Iris pigment epithelial cell (primary cell): ENCODE results near the gene CNTNAP5.

Experiments
- DNase-seq: peaks from one replicate; pipeline ENCODE4 v3.0.0-alpha.2; 2011; ENCODE audit warnings: low read depth

Gene CNTNAP5

GRCh38 chr2:124267794-124268193 is 242.7 kb downstream of the CNTNAP5 start:
- no peak for DNase-seq

- no peak for DNase-seq
Measured at GRCh38 chr2:124269348-124269747, 244.3 kb downstream of the CNTNAP5 start.

DNA sequence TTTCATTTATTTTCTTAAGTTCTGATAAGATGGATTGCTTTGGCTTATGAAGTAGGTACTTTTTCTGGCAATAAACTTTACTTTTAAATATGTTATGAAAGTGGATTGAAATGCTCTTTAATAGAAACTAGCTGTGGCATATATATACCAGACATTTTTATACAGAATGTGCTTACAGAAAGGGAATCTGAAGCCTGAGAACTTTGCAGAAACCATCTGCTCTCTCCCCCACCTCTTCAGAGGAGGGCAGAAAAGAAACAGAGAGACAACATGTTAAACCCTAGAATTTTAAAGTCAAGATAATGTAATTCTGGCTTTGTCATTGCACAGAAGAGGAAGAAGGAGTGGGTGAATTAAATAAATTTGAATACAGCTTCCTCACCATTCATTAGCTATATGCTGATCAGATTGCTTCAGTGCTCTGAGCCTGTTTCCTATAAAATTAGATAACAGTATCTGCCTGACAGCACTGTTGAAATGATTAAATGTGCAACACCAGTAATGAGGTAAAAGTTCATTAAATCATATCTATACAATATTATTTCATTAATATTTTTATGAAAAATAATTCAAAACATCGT is 247.3 kb downstream of the CNTNAP5 start:
- DNase-seq, result no peak

DNA sequence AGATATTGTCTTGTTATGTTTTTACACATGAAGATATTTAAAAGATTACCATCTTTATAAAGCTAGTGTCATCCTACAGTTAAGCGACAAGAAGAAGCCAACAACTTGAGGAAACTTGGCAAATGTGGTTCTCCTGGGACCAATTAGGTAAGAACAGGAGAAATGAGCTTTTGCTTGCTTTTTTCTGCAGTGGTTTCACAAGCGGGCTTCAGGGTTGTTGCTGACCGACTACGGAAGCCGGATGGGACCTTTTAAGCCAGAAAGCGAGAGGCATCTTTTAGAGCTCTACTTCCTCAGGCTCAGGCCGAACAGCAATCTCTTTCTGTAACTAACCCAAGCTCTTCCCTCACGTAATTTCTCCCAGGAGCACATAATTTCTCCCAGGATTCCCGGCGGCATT is 256.5 kb downstream of the CNTNAP5 start:
- DNase-seq, result no peak

DNA sequence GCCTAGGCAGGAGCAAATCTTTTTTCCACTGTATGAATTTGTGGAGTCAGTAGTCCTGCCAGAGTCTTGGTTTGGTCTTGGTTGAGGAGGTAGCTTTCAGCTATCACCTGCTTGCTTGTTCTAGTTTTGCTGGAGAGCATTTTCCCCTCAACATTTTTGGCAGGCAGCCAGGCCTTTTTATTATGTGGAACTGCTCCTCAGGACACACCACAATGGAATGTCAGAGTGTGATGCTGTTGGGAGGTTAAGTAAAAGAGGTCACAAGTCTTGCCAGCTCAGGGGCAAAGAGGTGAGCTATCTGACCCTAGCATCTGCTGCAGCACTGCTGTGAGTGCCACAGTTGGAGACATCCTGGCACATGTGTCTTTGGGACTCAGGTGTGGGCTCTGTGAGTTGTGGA is 258.0 kb downstream of the CNTNAP5 start:
- DNase-seq, result peak; percentile 1

DNA sequence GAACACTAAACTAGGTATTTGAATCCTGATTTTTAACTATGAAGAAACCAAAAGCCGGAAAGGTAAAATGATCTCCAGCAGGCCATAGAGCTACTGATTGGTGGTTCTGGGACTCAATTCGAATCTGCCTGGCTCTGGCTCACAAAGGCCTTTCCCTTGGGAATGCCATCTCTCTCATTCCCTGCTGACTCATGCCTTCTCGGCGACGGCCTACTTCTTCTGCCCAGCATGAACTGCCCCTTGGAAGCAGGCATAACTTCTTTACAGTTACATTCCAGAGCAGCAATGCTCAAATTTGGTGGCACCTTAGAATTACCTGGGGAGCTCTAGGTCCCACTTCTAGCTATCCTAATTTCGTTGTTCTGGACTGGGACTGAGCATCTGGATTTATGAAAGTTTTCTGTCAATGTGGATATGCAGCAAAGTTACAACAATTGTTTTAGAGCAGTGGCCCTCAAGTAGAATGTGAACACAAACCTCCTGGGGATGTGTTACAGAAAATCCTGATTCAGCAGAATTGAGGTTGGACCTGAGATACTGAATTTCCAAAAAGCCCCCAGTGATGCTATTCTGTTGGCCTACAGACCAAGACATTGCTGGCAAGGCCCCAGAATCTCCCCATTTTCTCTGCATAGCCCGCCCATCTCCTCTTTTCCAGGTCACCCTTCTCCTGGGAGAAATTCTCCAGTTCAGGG is 261.1 kb downstream of the CNTNAP5 start:
- no peak for DNase-seq

GRCh38 chr2:124289060-124289459 is 264.0 kb downstream of the CNTNAP5 start:
- DNase-seq, result no peak

GRCh38 chr2:124289615-124290014 is 264.5 kb downstream of the CNTNAP5 start:
- no peak for DNase-seq

DNA sequence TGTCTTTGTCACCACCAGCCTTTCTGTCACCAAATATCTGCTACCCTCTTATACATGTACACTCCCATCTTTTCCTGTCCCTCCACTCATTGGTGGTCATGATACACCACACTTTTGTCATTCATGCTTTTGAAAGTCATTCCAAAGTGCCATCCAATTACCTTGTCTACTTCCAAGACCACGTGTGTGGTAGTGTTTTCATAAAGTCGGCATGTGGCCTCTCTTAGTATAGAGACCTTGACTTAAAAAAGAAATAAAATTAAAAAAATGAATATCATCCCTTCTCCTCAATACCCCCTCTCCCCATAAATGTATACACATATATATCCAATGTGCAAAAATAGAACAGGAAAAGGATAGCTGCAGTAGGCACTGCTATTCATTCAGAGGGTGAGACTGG is 271.4 kb downstream of the CNTNAP5 start:
- no peak for DNase-seq

- no peak for DNase-seq
Measured at GRCh38 chr2:124301915-124302314, 276.8 kb downstream of the CNTNAP5 start.

- DNase-seq, result no peak
Measured at GRCh38 chr2:124308319-124309062, 283.4 kb downstream of the CNTNAP5 start.

GRCh38 chr2:124309563-124310138 is 284.6 kb downstream of the CNTNAP5 start:
- no peak for DNase-seq

DNA sequence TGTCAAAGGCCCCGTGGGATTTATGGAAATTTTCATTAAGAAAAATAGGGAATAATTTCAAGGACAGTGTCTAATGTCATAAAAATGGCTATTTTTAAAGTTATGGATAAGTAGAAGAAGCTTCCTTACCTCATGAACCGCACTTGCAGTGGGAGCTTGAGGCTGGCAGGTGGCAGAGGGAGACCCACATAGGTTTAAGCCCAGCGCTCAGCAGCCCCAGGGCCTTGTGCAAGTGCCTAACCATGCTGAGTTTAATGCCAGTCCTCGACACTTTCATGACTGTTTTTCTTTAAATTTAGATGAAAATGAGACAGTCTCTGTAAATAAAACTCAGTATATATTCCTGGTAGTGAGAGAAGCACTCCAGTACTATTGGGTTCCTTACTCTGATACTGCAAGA is 285.6 kb downstream of the CNTNAP5 start:
- DNase-seq, result no peak

DNA sequence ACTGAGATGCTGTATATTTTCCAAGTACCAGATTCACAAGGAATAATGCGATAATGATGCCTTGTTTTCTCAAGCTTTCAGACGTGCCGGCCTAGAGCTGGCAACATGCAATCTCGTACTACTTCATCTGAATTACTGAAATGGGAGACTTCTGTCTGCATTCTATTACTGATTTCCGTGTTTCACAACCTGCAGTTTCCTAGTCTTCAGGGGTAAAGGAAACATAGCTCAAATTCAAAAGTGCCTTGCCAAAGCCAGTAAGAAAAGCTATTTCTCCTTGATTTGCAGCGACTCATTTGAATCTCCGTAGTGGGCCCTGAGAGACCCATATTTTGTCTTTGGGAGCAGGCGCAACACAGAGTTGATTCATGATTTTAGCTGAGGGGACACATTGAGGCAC is 289.0 kb downstream of the CNTNAP5 start:
- no peak for DNase-seq

- DNase-seq, result no peak
Measured at GRCh38 chr2:124315221-124315880, 290.3 kb downstream of the CNTNAP5 start.

DNA sequence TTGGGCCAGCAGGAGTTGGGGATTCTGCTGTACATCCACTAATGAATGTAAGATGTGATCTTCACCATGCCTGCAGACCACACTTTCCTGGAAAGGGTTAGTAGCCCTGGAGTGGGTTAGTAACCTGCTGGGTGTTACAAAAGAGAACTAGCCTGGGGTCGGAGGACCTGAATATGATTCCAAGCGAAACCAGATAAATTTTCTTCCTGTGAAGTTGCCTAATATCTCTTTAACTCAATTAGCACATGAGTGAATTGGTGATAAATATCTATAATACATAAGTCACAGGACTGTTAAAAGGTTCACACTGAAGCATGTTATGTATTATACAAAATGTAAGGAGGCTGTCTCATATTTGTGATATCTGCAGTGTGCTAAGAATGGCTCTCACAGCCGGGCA is 291.0 kb downstream of the CNTNAP5 start:
- DNase-seq, result no peak

GRCh38 chr2:124316881-124317605 is 292.0 kb downstream of the CNTNAP5 start:
- no peak for DNase-seq

DNA sequence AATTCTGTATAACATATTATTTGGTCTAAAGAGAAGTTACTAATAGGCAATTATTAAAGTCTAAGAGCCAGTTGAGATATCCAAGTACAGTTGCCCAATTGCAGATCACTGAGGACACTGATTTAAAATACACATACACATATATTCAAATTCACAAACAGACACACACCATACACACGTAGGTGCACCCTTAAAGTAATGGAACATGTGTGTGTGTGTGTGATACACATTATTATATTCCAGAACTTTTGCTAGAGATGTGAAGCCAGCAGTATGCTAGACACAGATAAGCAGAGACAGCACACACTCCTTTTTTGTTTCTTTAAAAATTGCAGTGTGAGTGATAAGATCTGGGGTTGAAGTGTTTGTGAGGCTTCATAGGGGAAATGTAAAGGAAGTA is 292.5 kb downstream of the CNTNAP5 start:
- no peak for DNase-seq

GRCh38 chr2:124318913-124319312 is 293.8 kb downstream of the CNTNAP5 start:
- no peak for DNase-seq

- no peak for DNase-seq
Measured at GRCh38 chr2:124319577-124319976, 294.5 kb downstream of the CNTNAP5 start.

DNA sequence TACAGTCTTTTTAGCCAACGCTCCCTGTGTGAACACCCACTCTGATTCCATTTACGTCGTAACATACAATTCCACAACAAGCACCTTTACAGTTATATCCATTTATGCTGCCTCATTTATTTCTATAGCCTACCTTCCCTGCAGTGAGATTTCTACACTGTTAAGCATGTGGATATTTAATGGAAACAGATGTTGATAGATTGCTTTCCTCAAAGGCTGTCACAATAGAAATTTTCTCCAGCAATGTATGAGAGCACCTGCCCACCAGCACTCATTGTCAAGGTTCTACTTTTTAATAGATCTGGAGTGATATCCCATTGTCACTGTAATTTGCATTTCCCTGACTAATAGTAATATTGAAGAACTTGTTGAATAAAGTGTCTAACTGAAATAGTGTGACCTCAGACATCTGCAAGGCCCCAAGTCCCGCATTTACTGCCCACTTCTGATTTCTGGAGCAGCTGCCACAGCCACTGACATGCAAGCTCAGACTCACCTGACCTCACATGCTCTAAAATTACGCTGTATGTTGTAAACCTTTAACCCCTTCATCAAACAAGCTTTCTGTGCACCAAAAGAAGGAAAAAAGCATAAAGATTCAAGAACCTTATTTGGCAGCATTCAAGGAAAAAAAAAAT is 295.1 kb downstream of the CNTNAP5 start:
- no peak for DNase-seq
